Forelimb muscle (tissue), 1 donor: ENCODE measurements around the gene VPS16. TPM values are rescaled to one million over a fixed set of nuclear protein-coding genes. Genes with fewer than 3 reads are reported as not detected.
"Not testable (repeated sequence)": the region's sequence is repeated elsewhere in the genome, so short reads cannot be mapped to it uniquely, and the experiment has no call there.

Experiments
- DNase-seq: peaks from one replicate; pipeline ENCODE4 v3.0.0-alpha.2; 2013; ENCODE audit warnings: low read depth
- polyA plus RNA-seq: library from polyadenylated mRNA; unstranded; fragments of 120-200 nt; gene quantifications from one replicate; pipeline ENCODE4 v1.2.1, GENCODE V29; 2013; ENCODE audit not compliant: insufficient read length

VPS16 gene
- polyA plus RNA-seq, 1 donor: 20.0 TPM

DNA sequence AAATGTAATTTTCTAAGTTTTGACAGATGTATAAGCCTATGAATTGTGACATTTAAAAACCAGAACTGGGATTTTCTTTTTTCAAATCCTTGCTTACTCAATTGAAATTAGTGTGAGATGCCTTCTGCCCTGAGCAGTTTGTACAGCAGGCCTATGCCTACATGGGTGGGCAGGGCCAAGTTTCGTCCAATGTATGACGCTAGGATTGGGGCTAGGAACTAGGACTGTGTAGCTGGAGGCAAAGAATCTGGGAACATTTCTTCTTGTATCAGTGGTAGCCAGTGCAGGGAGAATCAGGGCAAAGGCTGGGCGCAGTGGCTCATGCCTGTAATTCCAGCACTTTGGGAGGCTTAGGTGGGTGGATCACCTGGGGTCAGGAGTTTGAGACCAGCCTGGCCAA lies 28.8 kb downstream of the VPS16 start:
- DNase-seq: no peak

DNA sequence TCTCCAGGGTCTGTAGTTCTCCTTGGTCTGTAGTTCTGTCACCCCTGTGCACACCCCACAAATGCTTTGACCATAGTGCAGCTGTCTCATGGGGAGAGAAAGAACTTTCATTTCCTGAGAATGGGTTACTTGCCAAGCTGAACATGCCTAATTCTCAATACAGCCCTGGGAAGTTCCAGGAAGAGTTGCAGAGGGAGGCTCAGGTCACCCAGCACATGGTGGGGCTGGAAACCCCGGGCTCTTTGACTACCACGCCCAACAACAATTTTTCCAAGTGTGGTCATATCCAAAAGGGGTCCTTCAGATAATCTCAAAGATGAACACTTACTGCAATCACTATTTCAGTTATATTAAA lies 30.5 kb downstream of the VPS16 start:
- no peak for DNase-seq

DNA sequence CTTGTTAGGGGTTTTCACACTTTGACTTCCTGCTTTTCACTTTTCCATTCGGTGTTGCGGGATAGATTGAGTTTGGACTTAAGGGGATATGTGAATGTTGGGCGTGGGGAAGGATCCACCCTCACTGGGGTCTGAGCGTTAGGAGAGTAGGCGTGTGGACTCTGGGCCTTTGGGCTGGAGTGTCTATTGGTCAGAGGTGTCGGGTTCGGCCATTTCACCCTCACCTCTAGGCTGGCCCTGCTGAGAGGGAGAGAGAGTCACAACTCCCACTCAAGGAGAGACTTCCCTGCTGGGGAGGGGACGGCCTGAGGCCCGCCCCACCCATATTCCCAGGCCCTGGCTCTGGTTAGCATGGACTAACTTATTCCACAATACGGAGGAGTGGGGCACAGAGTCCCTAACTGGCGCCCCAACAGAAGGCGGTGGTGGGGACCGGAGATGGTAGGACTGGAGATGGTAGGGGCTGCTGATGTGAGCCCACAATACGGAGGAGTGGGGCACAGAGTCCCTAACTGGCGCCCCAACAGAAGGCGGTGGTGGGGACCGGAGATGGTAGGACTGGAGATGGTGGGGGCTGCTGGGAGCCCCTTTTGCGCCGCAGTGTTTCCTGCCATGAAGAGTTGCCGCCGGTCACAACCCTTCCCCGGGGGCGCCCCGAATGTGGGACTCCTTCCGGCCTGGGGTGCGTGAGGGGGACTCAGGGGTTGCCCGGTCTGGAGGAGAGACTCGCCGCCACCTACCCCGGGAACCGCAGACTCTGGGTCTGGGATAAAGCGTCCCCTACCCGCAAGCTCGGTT lies 31.3 kb downstream of the VPS16 start:
- DNase-seq: no peak

DNA sequence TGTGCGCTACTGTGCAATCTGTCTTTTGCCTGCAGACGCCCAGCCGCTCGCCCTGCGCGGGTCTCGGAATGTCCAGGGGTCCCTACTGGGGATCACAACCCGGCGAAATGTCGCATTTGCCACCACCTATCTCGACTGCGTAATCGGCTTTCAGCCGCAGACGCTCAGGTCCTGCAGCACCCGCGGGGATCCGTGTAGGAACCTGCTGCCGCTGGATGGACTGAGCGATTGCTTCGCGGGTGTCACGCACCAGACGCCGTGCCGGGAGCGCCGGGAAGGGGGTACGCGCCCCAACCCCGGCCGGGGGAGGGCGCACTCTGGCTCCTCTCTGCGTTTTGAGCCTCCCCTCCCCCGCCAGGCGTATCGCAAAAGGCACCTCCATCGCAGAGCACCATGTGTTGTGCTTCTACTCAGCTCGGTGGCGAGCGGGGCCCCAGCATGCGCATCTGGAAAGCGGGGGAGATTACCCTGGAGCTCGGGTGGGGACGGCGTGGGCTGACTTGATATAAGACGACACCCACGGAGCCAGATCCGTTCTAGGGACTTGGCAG lies 32.0 kb downstream of the VPS16 start:
- no peak for DNase-seq

DNA sequence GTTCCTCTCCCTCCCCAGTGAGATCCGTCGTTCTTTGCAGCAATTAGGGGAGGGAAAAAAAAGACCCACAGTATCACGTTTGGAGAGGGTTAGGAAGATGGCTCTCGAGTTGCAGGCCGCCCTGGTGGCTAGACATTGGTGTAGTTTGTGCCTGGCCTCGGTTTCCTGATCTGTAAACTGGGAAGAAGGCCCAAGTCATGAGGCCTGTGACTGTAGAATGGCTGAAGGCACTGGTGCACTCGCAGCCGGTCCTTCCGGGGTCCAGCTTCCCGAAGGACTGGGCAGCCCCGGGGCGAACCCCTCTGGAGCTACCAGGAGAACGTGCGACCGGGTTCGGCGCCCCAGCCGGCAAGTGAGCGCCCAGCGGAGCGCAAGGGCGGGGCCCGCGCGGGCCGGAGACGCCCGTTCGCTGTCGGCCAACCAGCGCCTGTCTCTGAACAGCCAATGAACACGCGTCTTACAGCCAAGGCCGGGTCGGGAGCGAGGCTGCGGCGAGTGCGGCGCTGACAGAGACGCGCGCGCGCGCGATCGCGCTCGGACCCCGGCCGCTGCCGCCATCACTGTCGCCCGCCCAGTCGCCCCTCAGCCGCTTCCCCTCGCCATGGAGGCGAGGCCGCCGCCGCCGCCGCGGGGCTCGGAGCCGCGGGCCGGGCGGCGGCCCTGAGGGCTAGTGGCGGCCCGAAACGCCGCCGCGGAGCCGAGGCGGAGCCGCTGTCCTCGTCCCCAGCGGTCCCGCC lies 32.6 kb downstream of the VPS16 start, which contains the start of gene PTPRA:
TSS of gene PTPRA (plus strand) at position 472 of the 737 bp plus-strand sequence. CDS start 90,797 bp downstream, outside the sequence.
- DNase-seq: peak; percentile 80

DNA sequence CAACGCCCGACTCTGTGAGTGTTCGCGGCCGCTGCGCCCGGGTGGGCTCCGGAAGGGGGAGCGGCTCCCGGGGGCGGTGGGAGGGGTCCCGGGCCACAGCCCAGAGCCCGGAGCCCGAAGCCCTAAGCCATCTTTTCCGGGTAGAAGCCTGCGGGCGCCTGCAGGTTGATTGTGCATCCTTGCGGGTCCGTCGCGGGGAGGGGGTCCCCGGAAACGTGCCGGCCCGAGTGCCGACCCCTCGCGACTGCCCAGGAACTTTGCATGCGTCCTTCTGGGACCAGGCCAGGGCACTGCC lies 33.1 kb downstream of the VPS16 start:
- DNase-seq: no peak

DNA sequence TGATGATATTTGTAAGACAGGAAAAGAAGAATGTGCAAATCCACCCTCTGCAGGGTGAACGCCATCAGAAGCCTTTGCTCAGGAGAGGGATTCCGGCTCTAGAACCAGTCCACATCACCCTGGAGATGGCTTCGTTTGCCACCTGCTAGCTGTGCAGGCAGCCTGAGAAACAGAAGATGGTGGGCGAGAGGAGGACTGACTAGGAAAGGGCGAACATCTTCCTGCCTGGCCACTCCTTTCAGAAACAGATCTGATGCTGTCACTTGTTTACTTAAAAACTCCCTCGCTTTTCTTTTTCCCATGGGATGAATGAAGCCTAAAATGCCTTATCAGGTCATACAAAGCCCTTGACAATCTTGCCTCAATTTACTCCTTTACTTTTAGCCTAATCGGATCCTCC lies 33.9 kb downstream of the VPS16 start:
- DNase-seq: no peak

DNA sequence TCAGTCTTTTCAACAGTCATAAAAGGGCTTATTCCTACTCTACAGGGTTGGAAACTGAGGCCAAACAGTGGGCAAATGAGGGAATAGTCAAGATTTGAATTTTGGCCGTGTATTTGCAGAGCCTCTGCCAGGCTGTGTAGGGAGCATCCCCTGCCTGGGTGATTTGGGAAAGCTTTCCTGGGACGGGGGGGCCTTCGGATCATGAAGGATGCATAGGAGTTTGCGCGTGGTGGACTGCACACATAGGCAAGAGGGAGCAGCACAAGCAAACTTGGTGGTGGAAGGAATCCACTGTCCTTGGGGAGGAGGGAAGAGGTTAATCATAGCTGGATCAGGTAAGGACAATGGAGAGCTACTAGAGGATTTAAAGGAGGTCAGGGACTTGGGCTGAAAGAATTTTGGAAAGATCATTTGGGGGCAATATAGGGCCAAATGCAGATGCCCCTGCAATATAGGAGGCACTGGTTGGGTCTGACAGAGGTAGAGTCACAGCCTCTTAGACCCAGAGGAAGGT lies 35.2 kb downstream of the VPS16 start:
- DNase-seq: no peak

DNA sequence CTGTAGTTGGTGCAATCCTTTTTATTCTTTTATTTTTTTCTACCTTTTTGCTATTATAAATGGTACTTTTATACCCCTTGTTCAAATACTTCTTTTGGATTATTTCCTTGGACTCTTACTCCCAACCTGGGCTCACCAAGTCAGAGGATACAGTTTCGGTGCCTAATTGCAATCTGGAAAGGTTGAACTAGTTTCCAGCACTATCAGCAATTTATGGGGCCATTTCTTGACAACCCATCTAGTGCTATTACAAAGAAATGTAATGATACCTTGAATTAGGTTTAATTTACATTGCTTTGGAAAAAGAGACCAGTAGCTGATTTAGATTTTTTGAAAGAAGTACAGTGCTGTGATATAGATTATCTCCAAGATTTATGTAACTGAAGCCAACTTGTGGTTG lies 38.0 kb downstream of the VPS16 start:
- DNase-seq: no peak

DNA sequence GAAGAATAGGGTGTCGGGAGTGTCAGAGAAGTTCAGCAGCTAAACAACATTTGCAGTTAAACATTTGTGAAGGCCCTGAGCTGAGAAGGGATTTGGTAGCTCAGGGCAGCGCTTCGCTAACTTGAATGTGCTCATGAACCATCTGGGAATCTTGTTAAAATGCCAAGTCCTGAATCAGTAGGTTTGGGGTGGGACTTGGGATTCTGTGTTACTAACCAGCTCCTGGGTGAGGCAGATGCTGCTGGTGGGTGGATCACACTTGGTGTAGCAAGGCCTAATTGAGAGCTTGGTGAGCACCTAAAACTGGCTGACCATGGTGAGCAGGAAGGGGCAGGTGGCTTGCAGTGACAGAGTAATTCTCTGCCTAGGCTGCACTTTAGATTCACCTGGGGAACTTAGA lies 38.6 kb downstream of the VPS16 start:
- DNase-seq: no peak

DNA sequence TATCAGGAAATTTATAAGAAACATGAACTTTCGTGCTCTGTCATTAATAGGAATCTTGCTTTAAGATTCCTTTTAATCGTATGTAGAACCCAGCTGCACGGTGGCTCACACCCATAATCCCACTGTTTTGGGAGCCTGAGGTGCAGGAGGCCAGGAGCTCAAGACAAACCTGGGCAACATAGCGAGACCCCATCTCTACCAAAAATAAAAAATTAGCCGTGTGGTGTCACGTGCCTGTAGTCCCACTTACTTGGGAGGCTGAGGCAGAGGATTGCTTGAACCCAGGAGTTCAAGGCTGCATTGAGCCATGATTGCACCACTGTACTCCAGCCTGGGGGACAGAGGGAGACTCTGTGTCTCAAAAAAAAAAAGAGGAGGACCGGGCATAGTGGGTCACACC lies 40.1 kb downstream of the VPS16 start:
- DNase-seq: no peak

DNA sequence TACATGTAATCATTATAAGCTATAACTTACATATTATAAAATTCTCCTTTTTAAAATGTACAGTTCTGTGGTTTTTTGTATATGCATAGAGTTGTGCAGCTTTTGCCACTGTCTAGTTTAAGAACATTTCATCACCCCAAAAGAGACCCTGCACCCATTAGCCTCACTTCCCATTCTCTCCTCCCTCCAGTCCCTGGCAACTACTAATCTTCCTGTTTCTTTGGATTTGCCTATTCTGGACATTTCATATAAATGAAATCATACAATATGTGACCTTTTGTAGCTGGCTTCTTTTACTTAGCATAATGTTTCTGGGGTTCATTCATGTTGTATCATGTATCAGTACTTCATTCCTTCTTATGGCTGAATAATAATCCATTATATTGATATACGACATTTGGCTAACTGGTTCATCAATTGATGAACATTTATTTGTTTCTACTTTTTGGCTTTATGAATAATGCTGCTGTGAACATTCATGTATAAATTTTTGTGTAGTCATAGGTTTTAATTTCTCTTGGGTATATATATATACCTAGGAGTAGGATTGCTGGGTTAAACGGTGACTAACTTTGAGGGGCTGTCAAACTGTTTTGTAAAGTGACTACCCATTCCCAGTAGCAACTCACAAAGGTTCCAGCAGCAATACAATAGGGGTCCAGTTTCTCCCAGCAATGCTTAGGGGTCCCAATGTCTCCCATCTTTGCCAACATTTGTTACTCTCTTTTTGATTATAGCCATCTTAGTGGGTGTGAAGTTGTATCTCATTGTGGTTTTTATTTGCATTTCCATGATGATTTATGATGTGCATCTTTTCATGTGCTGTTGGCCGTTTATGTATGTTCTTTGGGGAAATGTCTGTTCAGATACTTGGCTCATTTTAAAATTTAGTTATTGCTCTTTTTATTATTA lies 43.4 kb downstream of the VPS16 start:
- DNase-seq: no peak

DNA sequence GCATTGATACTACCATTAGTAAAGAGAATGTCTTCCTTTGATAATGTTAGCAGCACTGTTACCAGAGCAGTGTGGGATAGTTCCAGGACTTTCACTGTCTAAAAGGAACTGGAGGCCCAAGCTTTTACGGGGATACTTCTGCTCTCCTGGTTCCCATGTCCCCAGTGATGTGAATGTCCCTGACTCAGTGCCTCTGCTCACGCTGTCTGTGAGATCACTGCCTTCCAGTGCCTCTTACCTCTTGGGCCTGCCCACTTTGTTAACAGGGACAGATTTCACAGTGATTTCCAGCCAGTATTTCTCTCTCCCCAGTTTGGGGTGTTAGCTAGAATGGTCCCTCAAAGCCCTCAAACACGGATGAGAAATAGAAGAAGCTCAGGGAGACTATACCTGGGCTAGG lies 47.2 kb downstream of the VPS16 start:
- no peak for DNase-seq

DNA sequence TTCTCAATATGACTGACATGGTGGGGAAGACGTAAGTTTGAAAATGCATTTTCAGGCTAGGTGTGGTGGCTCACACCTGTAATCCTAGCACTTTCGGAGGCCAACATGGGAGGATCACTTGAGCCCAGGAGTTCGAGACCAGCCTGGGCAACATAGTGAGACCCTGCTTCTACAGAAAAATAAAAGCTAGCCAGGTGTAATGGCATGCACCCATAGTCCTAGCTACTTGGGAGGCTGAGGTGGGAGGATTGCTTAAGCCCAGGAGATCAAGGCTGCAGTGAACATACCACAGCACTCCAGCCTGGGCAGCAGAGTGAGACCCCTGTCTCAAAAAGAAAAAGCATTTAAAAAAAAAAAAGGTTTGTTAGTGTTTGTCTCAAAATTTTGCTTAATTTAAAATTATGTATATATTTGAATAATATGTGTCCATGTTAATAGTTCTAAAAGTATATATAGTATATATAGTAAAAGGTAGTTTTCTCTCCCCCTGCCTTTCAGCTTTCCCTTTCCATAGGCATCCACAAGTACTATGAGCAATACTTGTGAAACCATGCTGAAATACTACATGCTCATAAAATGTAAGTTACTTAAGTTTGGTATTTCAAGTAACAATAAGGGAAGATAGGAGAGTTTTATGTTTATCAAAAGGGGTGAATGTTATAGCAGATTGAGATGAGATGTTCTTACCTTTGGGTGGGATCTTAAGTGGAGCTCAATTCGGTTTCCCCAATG lies 47.8 kb downstream of the VPS16 start:
- DNase-seq: no peak

DNA sequence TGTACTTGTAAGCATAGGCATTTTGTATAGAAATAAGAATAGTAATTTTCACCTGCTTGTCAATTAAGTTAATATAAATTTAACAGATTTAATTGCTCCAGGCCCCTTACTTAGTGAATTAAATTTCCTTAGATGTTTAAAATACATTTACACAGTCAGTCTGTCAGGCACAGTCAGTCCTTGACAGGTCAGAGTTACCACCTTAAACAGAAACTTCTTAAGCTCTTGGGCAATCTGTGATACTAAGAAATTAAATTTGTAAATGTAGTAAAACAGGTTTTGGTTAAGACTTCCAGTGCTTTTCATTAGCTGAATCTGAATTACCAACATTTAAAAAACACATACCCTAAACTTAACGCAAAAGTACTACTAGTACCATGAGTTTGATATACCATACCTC lies 48.7 kb downstream of the VPS16 start:
- no peak for DNase-seq

DNA sequence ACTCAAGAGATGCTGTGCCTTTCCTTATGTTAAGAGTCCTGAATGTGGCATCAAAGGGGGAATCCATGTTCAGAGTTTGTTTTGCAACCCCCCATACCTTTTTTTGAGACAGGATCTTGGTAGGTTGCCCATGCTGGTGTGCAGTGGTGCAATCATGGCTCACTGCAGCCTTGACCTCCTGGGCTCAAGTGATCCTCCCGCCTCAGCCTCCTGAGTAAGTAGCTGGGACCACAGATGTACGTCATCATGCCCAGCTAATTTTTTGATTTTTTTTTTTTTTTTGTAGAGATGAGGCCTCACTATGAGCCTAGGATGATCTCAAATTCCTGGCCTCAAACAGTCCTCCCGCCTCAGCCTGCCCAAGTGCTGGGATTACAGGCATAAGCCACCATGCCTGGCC lies 49.3 kb downstream of the VPS16 start:
- no peak for DNase-seq

DNA sequence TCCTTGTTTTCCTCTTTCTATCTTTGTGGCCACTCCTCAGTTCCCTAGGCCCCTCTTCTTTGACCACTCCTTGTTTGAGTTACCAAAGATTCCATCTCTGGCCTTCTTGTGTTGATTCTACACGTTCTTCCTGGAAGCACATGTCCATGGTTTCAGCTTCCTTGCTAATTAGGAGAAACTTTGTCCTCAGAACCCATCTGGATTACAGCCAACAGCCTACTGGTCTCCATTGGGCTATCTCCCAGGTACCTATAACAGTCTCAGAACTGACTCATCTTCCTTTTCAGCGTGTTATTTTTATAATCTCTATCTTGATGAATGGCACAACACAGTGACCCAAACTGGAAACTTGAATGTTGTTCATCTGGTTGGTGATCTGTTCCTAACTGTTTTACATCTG lies 50.2 kb downstream of the VPS16 start:
- no peak for DNase-seq

DNA sequence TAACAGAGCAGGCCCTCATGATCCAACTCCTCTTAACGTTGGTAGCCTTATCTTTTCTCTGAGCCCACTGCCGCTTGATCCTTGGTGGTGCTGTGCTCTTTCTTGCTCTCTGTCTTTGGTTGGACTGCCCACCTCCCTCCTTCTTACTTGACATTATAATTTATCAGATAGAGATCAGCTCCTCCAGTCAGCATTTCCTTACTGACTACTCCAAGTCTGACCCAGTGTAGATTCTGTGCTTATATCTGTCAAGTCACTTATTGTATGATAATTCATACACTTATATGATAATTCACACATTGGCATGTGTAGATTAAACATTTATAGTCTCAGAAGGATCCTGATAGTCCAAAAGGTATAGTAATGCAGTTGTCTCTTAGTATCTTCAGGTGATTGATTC lies 50.8 kb downstream of the VPS16 start:
- no peak for DNase-seq

DNA sequence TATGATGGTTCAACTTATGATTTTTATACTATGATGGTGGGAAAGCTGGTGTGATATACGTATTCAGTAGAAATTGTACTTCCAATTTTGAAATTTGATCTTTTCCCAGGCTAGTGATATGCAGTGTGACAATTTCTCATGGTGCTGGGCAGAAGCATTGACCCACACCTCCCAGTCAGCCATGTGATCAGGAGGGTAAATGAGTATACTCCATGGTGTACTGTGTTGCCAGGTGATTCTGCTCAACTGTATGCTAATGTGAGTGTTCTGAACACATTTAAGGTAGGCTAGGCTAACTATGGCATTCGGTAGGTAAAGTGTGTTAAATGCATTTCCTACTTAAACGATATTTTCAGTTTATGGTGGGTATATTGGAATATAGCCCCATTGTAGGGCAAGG lies 51.8 kb downstream of the VPS16 start:
- no peak for DNase-seq

DNA sequence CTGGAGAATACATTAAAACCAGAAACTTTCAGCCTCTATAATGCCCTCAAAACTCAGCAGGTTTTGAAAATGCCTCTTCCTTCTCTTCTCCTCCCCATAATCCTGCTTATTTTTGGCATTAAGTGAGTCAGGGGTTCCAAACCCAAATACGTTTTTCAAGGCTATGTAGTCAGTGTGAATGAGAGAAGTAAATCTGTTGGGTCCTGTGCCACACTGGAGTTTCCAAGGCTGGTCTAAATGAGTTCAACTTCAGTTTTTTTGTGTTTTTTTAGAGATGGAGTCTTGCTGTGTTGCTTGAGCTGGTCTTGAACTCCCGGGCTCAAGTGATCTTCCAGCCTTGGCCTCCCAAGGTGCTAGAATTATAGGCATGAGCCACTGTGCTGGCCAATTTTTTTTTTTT lies 53.7 kb downstream of the VPS16 start:
- no peak for DNase-seq

DNA sequence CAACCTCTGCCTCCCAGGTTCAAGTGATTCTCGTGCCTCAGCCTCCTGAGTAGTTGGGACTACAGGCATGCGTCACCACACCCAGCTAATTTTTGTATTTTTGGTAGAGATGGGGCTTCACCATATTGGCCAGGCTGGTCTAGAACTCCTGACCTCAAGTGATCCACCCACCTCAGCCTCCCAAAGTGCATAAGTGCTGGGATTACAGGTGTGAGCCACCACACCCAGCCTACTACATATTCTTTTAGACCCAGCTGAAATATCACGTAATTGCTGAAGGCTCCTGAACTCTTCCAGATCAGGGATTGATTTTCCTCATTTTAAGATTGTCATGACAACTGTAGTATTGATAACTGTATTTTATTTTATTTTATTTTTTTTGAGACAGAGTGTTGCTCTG lies 54.6 kb downstream of the VPS16 start:
- not testable (repeated sequence) for DNase-seq
